GM21390 (cell line): Measurements from ENCODE around the gene NOL3.

Experiments used
- ATAC-seq: cut with Tn5 transposase; IDR thresholded peaks from one replicate; pipeline ENCODE4 v1.9.1; 2021; ENCODE audit not compliant: unreplicated experiment

The NOL3 gene

DNA sequence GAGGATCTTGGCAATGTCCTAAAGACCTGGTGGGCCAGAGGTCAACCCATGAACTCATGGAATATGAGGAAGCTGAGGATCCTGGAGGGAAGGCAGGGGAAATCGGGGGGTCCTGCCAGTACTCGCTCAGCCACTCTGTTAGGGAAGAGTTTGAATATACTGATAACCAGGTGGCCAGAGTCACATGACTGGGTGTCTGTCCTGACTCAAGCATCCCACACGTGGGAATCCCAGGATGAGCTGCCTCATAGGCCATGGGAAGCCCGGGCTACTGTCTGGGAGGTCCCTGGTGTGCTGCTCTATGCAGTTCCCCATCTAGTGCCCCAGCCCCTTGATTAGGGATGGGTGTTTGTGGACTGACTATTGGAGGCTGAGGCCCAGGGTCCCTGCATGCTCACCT, 18.0 kb downstream of the NOL3 start:
- no peak for ATAC-seq

DNA sequence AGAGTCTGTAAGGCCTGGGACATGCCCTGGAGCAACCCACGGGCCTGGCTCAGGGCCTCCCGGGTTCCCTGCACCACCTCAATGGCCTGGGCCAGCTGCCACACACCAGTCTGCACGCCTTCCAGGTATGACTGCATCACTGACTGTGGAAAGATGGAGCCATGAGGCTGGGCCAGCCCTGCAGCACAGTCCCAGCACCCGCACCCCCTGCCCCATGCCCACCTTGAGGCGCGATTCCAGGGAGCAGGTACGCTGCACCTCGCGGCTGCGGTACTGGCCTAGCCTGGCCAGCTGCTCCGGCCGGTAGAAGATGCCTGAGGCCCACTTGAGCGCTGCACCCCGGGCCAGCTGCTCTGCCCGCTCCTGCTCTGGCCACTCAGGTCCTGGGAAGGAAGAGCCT, 18.5 kb downstream of the NOL3 start:
- no peak for ATAC-seq

DNA sequence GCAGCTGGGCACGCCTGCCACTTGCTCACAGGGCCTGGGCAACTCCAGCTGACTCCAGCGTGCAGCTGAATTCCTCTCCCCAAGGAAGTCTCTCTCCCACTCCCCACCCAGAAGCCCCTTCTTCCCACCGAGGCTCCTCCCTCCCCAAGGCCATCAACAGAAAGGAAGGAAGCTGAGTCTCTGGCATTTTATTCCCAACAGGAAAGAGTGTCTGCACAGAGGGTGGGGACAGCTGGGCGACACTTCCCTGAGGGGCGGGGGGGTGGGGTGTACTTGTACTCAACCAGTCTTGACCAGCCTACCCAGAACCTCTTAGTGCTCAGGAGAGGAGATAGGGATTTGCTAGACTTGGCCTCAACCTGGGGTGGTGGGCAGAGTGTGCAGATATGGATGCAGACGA, 19.7 kb downstream of the NOL3 start, which contains the start of gene EXOC3L1:
Gene EXOC3L1, minus strand, starts transcription at position 96 of the 400 bp plus-strand sequence. CDS start 460 bp downstream, outside the sequence.
- no peak for ATAC-seq

DNA sequence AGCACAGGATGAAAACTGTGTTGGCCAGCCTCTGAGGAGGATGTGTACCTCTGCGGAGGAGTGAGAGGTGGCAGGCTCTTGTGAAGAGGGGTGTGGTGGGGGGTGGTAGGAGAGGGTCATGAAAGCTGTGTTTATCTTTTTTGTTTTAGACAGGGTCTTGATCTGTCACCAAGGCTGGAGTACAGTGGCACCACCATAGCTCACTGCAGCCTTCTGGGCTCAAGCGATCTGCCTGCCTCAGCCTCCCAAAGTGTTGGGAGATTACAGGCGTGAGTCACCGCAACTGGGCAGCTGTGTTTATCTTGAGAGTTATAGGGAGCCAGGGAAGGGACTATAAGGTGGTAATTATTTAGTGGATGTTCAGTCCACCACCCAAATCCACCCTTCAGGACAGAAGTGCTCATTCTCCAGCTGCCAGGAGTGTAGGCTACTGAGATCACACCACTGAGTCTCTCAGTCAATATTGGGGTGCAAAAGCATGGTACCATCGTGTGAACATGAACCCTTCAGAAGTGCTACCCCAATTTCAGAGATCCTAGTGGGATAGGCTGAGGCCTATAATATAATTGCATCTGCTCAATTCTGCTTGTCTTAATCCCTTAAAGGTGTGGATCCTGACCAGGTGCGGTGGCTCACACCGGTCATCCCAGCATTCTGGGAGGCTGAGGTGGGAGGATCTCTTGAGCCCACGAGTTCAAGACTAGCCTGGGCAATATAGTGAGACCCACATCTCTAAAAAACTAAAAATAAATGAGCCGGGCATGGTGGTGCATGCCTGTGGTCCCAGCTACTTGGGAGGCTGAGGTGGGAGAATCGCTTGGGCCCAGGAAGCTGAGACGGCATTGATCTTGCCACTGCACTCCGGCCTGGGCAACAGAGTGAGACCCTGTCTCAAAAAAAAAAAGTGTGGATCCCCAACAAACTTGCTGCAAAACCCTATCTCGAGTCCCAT, 20.4 kb downstream of the NOL3 start:
- ATAC-seq: no peak

DNA sequence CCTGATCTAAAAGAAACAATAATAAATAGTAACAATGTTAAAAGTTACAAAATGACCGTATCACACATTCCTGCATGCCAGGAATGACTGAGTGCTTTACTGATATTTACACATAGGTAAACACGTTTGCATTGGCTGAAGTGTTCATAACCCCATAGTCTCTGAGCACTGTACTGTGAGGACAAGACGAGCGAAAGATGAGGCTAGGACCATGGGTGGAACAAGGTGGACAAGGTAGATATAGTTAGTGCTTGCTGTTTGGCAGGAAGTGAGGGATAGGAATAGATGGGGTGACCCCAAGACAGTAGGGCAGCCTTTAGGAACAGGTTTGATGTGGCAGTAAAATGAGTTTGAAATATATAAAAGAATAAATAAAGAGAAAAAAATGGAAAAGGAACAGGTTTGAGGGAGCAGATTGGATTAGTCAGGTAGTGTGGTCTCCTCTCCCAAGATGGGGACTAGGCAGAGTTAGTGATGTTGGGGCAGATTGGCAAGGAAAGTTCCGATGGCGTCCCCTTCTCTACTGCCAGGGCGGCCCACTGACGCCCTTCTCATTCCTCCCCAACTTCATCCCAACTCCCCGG, 21.2 kb downstream of the NOL3 start:
- ATAC-seq: peak; percentile 8

DNA sequence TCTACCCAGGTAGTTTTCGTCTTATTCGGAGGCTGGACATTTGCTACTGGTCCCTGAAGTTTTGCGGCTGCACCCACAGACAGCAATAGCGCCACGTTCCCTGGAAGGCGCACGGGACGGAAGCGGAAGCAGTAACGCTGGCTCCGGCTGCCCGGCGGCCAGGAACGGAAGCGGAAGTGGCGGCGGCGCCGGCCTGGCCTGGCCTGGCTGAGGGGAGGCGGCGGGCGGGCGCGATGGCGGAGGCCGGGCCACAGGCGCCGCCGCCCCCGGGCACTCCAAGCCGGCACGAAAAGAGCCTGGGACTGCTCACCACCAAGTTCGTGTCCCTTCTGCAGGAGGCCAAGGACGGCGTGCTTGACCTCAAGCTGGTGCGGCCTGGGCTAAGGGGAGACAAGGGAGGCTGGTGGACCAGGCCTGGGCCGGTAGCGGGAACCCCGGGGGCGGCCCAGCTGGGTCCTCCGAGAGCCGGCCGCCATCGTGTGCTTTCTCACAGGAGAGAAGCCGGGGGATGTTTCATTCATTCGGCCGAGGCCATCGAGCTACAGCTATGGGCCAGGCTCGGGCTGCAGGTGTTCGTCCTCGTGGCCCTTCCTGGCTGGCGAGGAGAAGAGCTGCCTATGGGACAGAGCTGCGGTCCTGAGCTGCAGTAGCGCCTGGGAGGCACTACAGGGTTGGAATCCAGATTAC, 21.8 kb downstream of the NOL3 start, which contains the start of gene E2F4:
Gene E2F4, plus strand, starts transcription at position 161 of the 687 bp plus-strand sequence. Its CDS starts 73 bp downstream, at position 234.
- peak; percentile 79 for ATAC-seq

DNA sequence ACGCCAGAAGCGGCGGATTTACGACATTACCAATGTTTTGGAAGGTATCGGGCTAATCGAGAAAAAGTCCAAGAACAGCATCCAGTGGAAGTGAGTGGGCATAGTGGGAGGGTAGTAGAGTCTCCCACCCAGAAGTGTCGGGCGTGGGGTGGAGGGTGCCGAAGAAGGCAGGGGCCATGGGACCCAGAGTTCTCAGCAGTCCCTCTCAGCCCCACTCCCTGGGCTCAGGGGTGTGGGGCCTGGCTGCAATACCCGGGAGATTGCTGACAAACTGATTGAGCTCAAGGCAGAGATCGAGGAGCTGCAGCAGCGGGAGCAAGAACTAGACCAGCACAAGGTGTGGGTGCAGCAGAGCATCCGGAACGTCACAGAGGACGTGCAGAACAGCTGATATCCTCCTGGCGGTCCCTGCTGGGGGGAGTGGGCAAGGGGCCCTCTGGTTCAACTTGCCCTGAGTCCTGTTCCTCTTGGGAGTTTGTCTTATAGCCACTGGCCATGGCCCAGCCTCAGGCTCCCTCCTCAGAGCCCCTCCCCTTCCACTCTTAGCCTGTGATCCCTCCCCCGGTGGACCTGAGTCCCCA, 22.5 kb downstream of the NOL3 start:
- no peak for ATAC-seq

DNA sequence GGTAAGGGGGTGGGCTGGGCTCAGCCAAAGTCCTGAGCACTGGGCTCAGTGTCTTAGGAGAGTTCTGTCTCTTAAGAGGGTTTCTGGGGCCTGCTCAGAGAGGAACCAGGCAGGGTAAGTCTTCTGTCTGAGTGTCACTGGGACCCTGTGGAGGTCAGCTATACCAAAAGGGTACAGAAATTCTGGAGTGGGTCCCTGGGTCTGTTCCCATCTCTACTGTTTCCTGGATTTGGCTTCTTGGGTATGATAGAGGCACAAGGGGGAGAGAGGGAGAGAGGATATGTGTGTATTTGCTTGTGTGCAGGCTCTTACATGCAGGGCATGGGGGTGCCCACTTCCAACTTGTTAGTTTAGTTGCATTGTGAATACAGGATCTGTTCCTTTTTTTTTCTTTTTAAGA, 23.2 kb downstream of the NOL3 start:
- no peak for ATAC-seq

DNA sequence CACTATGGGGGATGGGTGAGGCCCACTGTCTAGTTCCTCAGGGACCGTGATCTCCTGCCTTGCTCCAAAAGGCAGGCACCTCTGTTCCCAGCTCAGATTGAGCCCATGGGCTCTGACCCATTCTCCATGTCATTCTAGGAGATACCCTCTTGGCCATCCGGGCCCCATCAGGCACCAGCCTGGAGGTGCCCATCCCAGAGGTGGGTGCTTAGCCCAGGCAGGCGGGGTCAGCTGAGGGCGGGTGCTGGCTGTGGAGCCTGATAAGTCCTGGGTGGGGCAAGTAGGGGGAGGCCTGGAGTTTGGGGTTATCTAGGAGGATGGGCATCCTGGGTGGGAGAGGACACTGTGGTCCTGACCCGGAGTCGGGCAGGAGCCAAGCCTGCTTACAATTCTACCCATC, 23.9 kb downstream of the NOL3 start:
- no peak for ATAC-seq

DNA sequence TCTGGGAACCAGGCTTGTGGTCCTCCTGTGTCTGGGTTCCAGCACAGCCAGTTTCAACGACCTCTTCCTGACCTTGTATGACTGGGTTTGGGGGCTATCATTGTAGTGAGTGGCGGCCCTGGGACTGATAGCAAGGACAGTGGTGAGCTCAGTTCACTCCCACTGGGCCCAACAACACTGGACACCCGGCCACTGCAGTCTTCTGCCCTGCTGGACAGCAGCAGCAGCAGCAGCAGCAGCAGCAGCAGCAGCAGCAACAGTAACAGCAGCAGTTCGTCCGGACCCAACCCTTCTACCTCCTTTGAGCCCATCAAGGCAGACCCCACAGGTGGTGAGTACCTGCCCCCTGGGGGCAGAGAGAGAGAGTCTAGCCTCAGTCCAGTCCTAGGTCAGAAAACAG, 25.3 kb downstream of the NOL3 start:
- no peak for ATAC-seq

DNA sequence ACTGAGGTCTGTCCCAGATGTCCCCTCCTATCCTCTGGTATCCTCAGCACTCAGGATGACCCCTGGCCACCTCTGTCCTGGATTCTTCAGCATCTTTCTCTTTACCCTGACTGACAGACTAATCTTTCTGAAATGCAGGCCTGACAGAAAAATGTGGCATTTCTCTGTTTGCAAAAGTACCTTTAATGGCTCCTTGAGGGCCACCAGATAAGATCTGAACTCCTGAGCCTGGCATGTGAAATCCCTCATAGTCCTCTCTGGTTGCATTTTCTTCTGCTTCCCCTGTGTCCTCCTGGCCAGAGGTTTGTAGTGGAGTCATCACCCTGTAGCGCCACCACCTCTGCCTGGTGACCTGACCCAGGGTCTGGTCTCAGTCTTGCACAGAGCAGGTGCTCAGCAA, 26.5 kb downstream of the NOL3 start:
- no peak for ATAC-seq

DNA sequence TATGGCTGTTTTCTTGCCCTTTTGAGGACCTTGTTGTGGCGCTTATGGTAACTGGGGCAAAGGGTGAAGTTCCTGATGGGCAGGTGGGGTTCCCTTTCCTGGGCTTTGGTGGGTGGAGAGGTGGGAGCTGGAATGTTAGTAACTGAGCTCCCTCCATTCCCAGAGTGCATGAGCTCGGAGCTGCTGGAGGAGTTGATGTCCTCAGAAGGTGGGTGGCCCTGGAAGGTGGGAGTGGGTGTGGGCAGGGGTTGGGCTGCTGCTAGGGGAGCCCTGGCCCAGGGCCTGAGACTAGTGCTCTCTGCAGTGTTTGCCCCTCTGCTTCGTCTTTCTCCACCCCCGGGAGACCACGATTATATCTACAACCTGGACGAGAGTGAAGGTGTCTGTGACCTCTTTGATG, 27.4 kb downstream of the NOL3 start:
- no peak for ATAC-seq

DNA sequence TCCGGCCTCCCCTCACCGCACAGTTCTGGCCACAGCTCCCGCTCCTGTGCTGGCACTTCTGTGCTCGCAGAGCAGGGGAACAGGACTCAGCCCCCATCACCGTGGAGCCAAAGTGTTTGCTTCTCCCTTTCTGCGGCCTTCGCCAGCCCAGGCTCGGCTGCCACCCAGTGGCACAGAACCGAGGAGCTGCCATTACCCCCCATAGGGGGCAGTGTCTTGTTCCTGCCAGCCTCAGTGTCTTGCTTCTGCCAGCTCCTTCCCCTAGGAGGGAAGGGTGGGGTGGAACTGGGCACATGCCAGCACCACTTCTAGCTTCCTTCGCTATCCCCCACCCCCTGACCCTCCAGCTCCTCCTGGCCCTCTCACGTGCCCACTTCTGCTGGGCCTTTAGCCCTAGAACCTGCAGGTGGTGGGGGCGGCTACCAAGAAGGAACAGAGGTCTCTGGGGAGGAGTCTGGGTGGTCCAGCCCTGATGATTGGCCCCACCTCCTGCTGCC, 27.9 kb downstream of the NOL3 start:
- no peak for ATAC-seq

DNA sequence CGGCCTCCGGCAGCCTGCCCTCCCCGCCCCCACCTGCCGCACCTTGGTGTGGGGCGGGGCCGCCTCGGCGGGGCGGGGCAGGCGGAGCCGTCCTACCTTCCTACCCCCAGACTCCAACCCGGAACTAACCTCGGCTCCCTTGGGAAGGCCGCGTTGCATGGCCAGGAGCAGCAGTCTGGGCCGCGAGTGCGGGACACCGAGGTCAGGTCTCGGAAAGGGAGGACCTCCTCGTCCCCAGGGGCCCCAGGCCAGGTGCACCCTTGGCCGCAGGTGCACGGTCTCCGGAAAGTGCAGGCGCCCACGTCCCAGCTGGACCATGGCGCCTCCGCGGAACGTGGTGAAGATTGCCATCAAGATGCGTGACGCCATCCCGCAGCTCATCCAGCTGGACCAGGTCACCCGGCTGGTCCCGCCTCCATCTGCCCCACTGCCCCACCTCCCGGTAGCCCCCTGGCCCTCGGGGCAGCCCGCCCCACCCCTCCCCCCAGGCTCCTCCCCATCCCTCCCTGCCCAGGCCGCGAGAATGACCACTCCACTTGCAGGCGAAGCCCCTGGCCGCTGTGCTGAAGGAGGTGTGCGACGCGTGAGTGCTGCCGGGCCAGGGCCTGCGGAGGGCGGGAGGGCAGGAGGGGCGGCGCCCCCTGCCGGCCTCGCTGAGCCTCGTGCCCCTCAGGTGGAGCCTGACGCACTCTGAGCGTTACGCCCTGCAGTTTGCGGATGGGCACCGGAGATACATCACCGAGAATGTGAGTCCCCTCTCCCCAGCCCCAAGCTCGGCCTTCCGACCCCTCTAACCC, 28.9 kb downstream of the NOL3 start, which contains the start of gene ELMO3:
Gene ELMO3, plus strand, starts transcription at position 121 of the 797 bp plus-strand sequence. Its CDS starts 196 bp downstream, at position 317.
- ATAC-seq: no peak

DNA sequence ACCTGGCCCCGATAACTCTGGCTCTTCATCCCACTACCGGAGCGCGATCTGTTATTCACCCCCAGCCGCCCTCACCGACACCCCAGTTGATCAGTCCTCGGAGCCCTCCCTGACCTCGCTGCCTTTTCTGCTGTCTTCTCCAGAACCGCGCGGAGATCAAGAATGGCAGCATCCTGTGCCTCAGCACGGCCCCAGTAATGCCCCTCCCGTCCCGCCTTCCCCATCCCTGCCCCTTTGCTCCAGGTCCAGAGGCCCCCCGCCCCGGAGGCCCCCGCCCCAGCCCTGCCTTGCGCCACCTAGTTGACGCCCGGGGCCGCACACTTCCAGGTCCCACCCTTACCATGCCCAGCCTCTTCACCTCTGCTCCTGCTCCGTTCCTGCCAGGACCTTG, 29.5 kb downstream of the NOL3 start:
- ATAC-seq: no peak

DNA sequence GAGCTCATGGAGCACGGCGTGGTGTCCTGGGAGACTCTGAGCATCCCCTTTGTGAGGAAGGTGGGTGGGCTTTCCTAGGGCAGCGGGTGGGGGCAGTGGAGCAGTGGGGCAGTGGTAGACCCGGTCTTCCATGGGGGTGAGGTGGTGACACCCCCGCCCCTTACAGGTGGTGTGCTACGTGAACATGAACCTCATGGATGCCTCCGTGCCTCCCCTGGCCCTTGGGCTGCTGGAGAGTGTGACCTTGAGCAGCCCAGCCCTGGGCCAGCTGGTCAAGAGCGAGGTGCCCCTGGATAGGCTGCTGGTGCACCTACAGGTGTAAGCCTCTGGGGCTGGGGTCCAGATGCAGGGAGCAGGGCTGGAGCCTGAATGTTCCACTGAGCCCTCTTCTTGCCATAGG, 30.2 kb downstream of the NOL3 start:
- ATAC-seq: no peak

DNA sequence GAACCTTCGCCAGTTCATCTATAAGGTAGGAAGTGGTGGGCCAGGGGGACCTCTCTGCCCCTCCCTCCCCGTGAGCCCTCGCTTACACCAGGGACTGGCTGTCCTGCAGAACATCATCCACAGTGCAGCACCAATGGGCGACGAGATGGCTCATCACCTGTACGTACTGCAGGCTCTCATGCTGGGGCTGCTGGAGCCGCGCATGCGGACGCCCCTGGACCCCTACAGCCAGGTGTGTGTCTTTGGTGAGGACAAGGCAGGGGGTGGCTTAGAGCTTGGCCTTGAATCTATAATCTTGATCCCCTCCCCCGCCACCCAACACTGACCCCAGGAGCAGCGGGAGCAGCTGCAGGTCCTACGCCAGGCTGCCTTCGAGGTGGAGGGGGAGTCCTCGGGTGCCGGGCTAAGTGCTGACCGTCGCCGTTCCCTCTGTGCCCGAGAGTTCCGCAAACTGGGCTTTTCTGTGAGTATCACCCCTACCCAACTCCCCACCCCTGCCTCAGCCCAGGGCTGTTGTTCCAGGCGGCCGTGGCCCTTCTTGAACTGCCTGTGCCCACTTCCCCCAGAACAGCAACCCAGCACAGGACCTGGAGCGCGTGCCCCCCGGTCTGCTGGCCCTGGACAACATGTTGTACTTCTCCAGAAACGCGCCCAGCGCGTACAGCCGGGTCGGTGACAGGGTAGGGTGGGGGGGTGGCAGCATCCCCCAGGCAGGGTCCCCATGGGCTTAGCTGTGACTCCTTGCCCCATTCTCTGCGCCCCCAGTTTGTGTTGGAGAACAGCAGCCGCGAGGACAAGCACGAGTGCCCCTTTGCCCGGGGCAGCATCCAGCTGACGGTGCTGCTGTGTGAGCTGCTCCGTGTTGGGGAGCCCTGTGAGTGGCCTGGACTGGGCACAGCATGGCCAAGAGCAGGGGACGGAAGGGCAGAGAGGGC, 31.3 kb downstream of the NOL3 start:
- ATAC-seq: no peak

DNA sequence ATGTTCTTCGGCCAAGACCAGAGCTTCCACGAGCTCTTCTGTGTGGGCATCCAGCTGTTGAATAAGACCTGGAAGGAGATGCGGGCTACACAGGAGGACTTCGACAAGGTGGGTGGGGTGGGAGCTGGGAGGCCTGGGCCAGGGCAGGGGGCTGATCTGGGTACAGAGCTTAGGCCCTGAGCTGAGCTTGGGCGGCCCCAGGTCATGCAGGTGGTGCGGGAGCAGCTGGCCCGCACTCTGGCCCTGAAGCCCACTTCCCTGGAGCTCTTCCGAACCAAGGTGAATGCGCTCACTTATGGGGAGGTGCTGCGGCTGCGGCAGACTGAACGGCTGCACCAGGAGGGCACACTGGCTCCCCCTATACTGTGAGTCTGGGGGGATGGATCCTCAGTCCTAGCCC, 32.1 kb downstream of the NOL3 start:
- ATAC-seq: no peak

DNA sequence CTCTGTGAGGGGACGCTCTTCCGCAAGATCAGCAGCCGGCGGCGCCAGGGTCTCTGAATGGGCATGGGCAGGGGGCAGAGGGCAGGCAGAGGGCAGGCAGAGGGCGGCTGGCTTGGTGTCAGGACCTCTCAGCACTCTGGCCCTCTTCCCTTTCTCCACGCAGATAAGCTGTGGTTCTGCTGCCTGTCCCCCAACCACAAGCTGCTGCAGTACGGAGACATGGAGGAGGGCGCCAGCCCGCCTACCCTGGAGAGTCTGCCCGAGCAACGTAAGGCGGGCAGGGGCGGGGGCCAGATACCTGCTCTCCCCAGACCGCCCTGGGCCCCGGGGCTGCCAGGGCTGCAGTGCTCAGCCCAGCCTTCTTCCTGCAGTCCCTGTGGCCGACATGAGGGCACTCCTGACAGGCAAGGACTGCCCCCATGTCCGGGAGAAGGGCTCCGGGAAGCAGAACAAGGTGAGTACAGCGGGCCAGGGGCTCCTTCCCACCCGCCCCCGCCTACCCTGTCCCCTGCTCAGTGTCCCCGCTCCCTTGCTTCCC, 32.7 kb downstream of the NOL3 start:
- no peak for ATAC-seq
